H9 (cell line): Measurements from ENCODE around the gene ANKRD28. TPM values are rescaled to one million over a fixed set of nuclear protein-coding genes. Genes with fewer than 3 reads are reported as not detected.

Experiments used
- DNase-seq: peaks from one replicate; pipeline ENCODE4 v3.0.0-alpha.2; 2017
- H2AFZ ChIP-seq: one replicate; pipeline ENCODE4 v1.6.1; 2013; ENCODE audit warnings: mild to moderate bottlenecking, low read length, control low read depth, moderate library complexity
- H2AK5ac ChIP-seq: 2 replicates; pipeline ENCODE4 v1.6.1; 2013; ENCODE audit warnings: low read length, control low read depth, mixed read lengths; ENCODE audit not compliant: insufficient read length
- H2BK120ac ChIP-seq: one replicate; pipeline ENCODE4 v1.6.1; 2013; ENCODE audit warnings: low read depth, mild to moderate bottlenecking, low read length, control low read depth, inconsistent platforms; ENCODE audit not compliant: poor library complexity, severe bottlenecking
- H2BK12ac ChIP-seq: 2 replicates; pipeline ENCODE4 v1.6.1; 2013; ENCODE audit warnings: low read length, control low read depth, mixed read lengths, low read depth; ENCODE audit not compliant: insufficient read length
- H2BK15ac ChIP-seq: 2 replicates; pipeline ENCODE4 v1.6.1; 2013; ENCODE audit warnings: low read depth, low read length, control low read depth
- H2BK20ac ChIP-seq: one replicate; pipeline ENCODE4 v1.6.1; 2013; ENCODE audit warnings: low read depth, mild to moderate bottlenecking, low read length, control low read depth, inconsistent platforms; ENCODE audit not compliant: poor library complexity, severe bottlenecking
- H2BK5ac ChIP-seq: 2 replicates; pipeline ENCODE4 v1.6.1; 2013; ENCODE audit warnings: low read length, control low read depth, mixed read lengths; ENCODE audit not compliant: insufficient read length
- H3K14ac ChIP-seq: 2 replicates; pipeline ENCODE4 v1.6.1; 2013; ENCODE audit warnings: low read length, control low read depth; ENCODE audit not compliant: insufficient read depth
- H3K18ac ChIP-seq: 2 replicates; pipeline ENCODE4 v1.6.1; 2013; ENCODE audit warnings: low read depth, mild to moderate bottlenecking, mixed read lengths, low read length, control low read depth; ENCODE audit not compliant: insufficient read length
- H3K23ac ChIP-seq: 2 replicates; pipeline ENCODE4 v1.6.1; 2013; ENCODE audit warnings: low read length, control low read depth, mixed read lengths, low read depth; ENCODE audit not compliant: insufficient read length
- H3K23me2 ChIP-seq: 2 replicates; pipeline ENCODE4 v1.6.1; 2013; ENCODE audit warnings: low read depth, mild to moderate bottlenecking, mixed read lengths, low read length, control low read depth; ENCODE audit not compliant: insufficient read length, poor library complexity, severe bottlenecking
- H3K27ac ChIP-seq: 2 replicates; pipeline ENCODE4 v1.5.1; 2013; ENCODE audit warnings: low read length, control low read depth, mixed read lengths, low read depth; ENCODE audit not compliant: insufficient read length
- H3K27me3 ChIP-seq: 2 replicates; pipeline ENCODE4 v1.6.1; 2013; ENCODE audit warnings: low read length, control low read depth, inconsistent platforms; ENCODE audit not compliant: insufficient read depth
- H3K4ac ChIP-seq: 2 replicates; pipeline ENCODE4 v1.6.1; 2013; ENCODE audit warnings: low read depth, mild to moderate bottlenecking, control low read depth, inconsistent platforms, low read length, moderate library complexity
- H3K4me1 ChIP-seq: 2 replicates; pipeline ENCODE4 v1.6.1; 2013; ENCODE audit warnings: low read length, control low read depth, inconsistent platforms; ENCODE audit not compliant: insufficient read depth
- H3K4me2 ChIP-seq: 2 replicates; pipeline ENCODE4 v1.6.1; 2013; ENCODE audit warnings: low read length, control low read depth, mixed read lengths; ENCODE audit not compliant: insufficient read length, insufficient read depth
- H3K56ac ChIP-seq: 2 replicates; pipeline ENCODE4 v1.6.1; 2013; ENCODE audit warnings: low read depth, mild to moderate bottlenecking, mixed read lengths, low read length, control low read depth; ENCODE audit not compliant: insufficient read length
- H3K79me1 ChIP-seq: 2 replicates; pipeline ENCODE4 v1.6.1; 2013; ENCODE audit warnings: low read depth, mild to moderate bottlenecking, moderate library complexity, low read length, control low read depth, inconsistent platforms; ENCODE audit not compliant: insufficient read depth, poor library complexity, severe bottlenecking
- H3K79me2 ChIP-seq: 2 replicates; pipeline ENCODE4 v1.6.1; 2013; ENCODE audit warnings: low read length, control low read depth, inconsistent platforms; ENCODE audit not compliant: insufficient read depth
- H3K9ac ChIP-seq: 2 replicates; pipeline ENCODE4 v1.6.1; 2013; ENCODE audit warnings: low read length, control low read depth, mixed read lengths; ENCODE audit not compliant: insufficient read length; ENCODE audit errors: extremely low read depth
- H3K9me3 ChIP-seq: one replicate; pipeline ENCODE4 v1.6.1; 2013; ENCODE audit warnings: low read depth, low read length, inconsistent platforms; ENCODE audit not compliant: control insufficient read depth
- H3T11ph ChIP-seq: one replicate; pipeline ENCODE4 v1.6.1; 2013; ENCODE audit warnings: mild to moderate bottlenecking, low read length, control low read depth, inconsistent platforms
- H4K20me1 ChIP-seq: one replicate; pipeline ENCODE4 v1.6.1; 2013; ENCODE audit not compliant: control insufficient read depth, insufficient read length, insufficient read depth
- H4K5ac ChIP-seq: 2 replicates; pipeline ENCODE4 v1.6.1; 2013; ENCODE audit warnings: low read depth, mild to moderate bottlenecking, mixed read lengths, low read length, control low read depth; ENCODE audit not compliant: insufficient read length
- H4K8ac ChIP-seq: replicated peaks from 2 replicates; pipeline ENCODE4 v1.6.1; 2013; ENCODE audit warnings: low read length, control low read depth, mixed read lengths, low read depth; ENCODE audit not compliant: insufficient read length
- H4K91ac ChIP-seq: 2 replicates; pipeline ENCODE4 v1.6.1; 2013; ENCODE audit warnings: low read depth, mild to moderate bottlenecking, moderate library complexity, mixed read lengths, low read length, control low read depth; ENCODE audit not compliant: insufficient read length
- H3K27ac Mint-ChIP-seq, 3 experiments: 2 replicates in 2 of 3; 3 replicates in 1 of 3; pipeline ENCODE4 v1.8.0; 2020 to 2021; ENCODE audit warnings: mixed read lengths in 3 of 3, mild to moderate bottlenecking in 1 of 3, moderate library complexity in 1 of 3
- H3K27me3 Mint-ChIP-seq: 2 replicates; pipeline ENCODE4 v1.8.0; 2021; ENCODE audit warnings: low read depth, mild to moderate bottlenecking, moderate library complexity, mixed read lengths
- H3K36me3 Mint-ChIP-seq, 3 experiments: 2 replicates in 2 of 3; 3 replicates in 1 of 3; pipeline ENCODE4 v1.8.0; 2020 to 2021; ENCODE audit warnings: low read depth in 3 of 3, mixed read lengths in 3 of 3; ENCODE audit not compliant: insufficient read depth in 1 of 3
- H3K4me1 Mint-ChIP-seq, 2 experiments: 2 replicates each; pipeline ENCODE4 v1.8.0; 2020; ENCODE audit warnings: mixed read lengths in 2 of 2
- H3K4me3 Mint-ChIP-seq, 2 experiments: 2 replicates in 1 of 2; 3 replicates in 1 of 2; pipeline ENCODE4 v1.8.0; 2020 to 2021; ENCODE audit warnings: mild to moderate bottlenecking in 2 of 2, mixed read lengths in 2 of 2, moderate library complexity in 1 of 2
- H3K9me3 Mint-ChIP-seq, 2 experiments: 2 replicates in 1 of 2; 3 replicates in 1 of 2; pipeline ENCODE4 v1.8.0; 2020; ENCODE audit warnings: mild to moderate bottlenecking in 2 of 2, mixed read lengths in 2 of 2, moderate library complexity in 1 of 2
- CTCF ChIP-seq: fragments of 200-600 bp; sonication (generic); conservative IDR thresholded peaks from 3 replicates; pipeline ENCODE4 v1.8.0; 2021; ENCODE audit warnings: antibody characterized with exemption, mild to moderate bottlenecking
- total RNA-seq: library from RNA; stranded (reverse); gene quantifications from 2 replicates; pipeline ENCODE4 v1.2.1, GENCODE V29; 2021

ANKRD28 gene
- total RNA-seq, 1 experiment from 2014 or later = 59.0 TPM

- Mint-ChIP-seq H3K9me3 (no peaks in the 10 kb centered on the region), H3K4me3 (no peak overlapping the region), H3K4me1 (peaks cover 15 to 24% of the 10 kb centered on the region in 2 experiments), H3K27me3 (no peaks in the 10 kb centered on the region), H3K36me3 (peaks cover 0 to 4% (median 0%) of the 10 kb centered on the region in 3 experiments; a peak in 1 of 7 replicates), H3K27ac (peak overlapping the region in 1 of 3 experiments; percentile 67; a peak in 2 of 7 replicates)
- no peak overlapping the region for H3K18ac ChIP-seq
- no peak overlapping the region for H4K91ac ChIP-seq
- no peaks in the 10 kb centered on the region for H3K79me1 ChIP-seq
- no peaks in the 10 kb centered on the region for H3K9me3 ChIP-seq
- H2AK5ac ChIP-seq = no peak overlapping the region
- no peak overlapping the region for H3K4me2 ChIP-seq
- TF ChIP-seq CTCF = no peak
- H4K5ac ChIP-seq = no peak overlapping the region
- no peak overlapping the region for H3K56ac ChIP-seq
- no peaks in the 10 kb centered on the region for H3K4me1 ChIP-seq
- no peaks in the 10 kb centered on the region for H3K23me2 ChIP-seq
- no peak overlapping the region for H2BK5ac ChIP-seq
- no peak overlapping the region for H3K4ac ChIP-seq
- no peak overlapping the region for H2BK15ac ChIP-seq
- H3K27ac ChIP-seq = no peak overlapping the region
- no peak overlapping the region for H3K9ac ChIP-seq
- no peak for DNase-seq
- H3K14ac ChIP-seq = no peak overlapping the region
- H3K23ac ChIP-seq = no peak overlapping the region
- H2BK20ac ChIP-seq = no peak overlapping the region
- H2AFZ ChIP-seq = no peak overlapping the region
- H3T11ph ChIP-seq = no peak overlapping the region
- H4K20me1 ChIP-seq = no peaks in the 10 kb centered on the region
- no peak overlapping the region for H2BK12ac ChIP-seq
- no peaks in the 10 kb centered on the region for H3K27me3 ChIP-seq
- no peak overlapping the region for H4K8ac ChIP-seq
- H3K79me2 ChIP-seq = no peaks in the 10 kb centered on the region; the same call in 1 of the 2 replicates
- no peak overlapping the region for H2BK120ac ChIP-seq
These were observed 12.9 kb upstream of the ANKRD28 start for GRCh38 chr3:15810702-15811101.
